GM11168 (cell line): ENCODE measurements around the gene CYP1A2.
"Not testable (repeated sequence)": the region's sequence is repeated elsewhere in the genome, so short reads cannot be mapped to it uniquely, and the experiment has no call there.

Experiments
- in situ Hi-C: fragments of 300-500 bp; cut with MboI; formaldehyde crosslinking; loops from one replicate; pipeline ENCODE4 v1.12.0; 2022; ENCODE audit warnings: low sequenced_read_pairs; ENCODE audit not compliant: unreplicated experiment

Gene CYP1A2

GRCh38 chr15:74773731-74774252, 25.1 kb downstream of the CYP1A2 start:
- in situ Hi-C loops, result loop anchor here (5.0 to 25.0 kb wide), 2 partner anchors 64 to 411 kb away; partner anchors contain the start of gene CYP11A1

GRCh38 chr15:74775132-74775562, 26.5 kb downstream of the CYP1A2 start:
- in situ Hi-C loops, result no loop called here

GRCh38 chr15:74775894-74776293, 27.2 kb downstream of the CYP1A2 start:
- in situ Hi-C loops, result no loop called here

GRCh38 chr15:74776821-74777768, 28.4 kb downstream of the CYP1A2 start:
- in situ Hi-C loops, result no loop called here

- in situ Hi-C loops, result no loop called here
These were observed 29.3 kb downstream of the CYP1A2 start for GRCh38 chr15:74777769-74778598.

GRCh38 chr15:74778599-74778970, 29.9 kb downstream of the CYP1A2 start:
- in situ Hi-C loops, result no loop called here

- in situ Hi-C loops, result no loop called here
These were observed 30.6 kb downstream of the CYP1A2 start for GRCh38 chr15:74779162-74779648.

GRCh38 chr15:74780523-74781430, 32.1 kb downstream of the CYP1A2 start:
- in situ Hi-C loops, result no loop called here

GRCh38 chr15:74781431-74782258, 33.0 kb downstream of the CYP1A2 start, which contains the start of gene CSK:
Gene CSK (plus strand): TSS chr15:74782080. CDS start chr15:74798298, 16,218 bp downstream.
- in situ Hi-C loops, result no loop called here

GRCh38 chr15:74782259-74783071, 33.8 kb downstream of the CYP1A2 start:
- in situ Hi-C loops, result no loop called here

- in situ Hi-C loops, result no loop called here
These were observed 34.6 kb downstream of the CYP1A2 start for GRCh38 chr15:74783072-74783807.

GRCh38 chr15:74783808-74784175, 35.1 kb downstream of the CYP1A2 start:
- in situ Hi-C loops, result no loop called here

- in situ Hi-C loops, result no loop called here
These were observed 36.0 kb downstream of the CYP1A2 start for GRCh38 chr15:74784426-74785193.

GRCh38 chr15:74785194-74786032, 36.8 kb downstream of the CYP1A2 start:
- in situ Hi-C loops, result no loop called here

- in situ Hi-C loops, result not testable (repeated sequence)
These were observed 37.4 kb downstream of the CYP1A2 start for GRCh38 chr15:74786081-74786480.
